ENCODE results near the gene NUDT16L1. TPM values are rescaled to one million over a fixed set of nuclear protein-coding genes. Genes with fewer than 3 reads are reported as not detected.

NUDT16L1 gene
- total and polyA plus RNA-seq, 3 donors from 2014 or later: 33.6 to 48.6 (median 34.3) TPM

DNA sequence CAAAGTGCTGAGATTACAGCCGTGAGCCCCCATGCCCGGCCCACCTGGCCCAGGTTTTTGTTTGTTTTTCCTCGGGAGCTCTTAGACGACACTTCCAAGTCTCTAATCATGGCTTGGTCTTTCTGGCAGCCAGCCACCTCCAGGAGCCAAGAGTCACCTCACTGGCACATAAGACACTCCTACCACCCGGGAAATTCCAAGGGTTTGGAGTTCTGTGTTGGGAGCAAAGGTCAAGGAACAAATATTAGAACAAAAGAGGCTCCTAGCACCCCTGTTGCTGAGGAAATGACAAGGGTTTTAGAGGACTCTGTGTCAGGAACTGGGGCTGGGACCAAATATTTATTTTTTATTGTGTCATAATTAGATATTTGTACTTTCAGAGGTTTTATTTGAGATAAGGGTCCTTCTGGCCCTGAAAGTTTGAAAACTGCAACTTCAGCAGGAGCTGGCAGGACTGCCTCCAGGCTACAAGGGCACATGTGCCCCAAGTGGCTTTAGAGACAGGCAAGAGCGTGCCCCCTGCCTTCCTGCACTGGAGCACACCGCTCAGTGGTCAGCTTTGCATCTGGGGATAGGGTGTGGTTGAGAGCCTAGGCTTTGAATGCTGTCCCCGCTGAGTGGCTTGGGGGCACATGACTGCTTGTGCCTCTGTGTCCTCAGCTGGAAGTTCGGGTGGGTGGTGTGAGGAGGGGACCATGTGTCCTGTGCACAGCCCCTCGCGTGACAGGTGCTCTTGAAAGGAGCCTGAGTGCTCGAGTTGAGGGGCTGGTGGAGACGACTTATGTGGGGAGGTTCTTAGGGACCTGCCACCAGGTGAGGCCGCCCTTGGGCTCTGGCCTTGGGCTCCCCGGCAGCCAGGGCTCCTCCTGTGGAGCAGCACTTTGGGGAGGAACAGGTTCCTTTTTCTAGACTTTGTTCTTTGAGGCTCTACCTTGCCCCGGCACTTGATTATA is 39.1 kb upstream of the NUDT16L1 start:
- no peak overlapping the region for H3K27ac ChIP-seq
- DNase-seq: peak; percentile 45
- H3K36me3 ChIP-seq (ENCODE audit: low read depth, missing control alignments): no peaks in the 10 kb centered on the region
- no peaks in the 10 kb centered on the region for H3K9me3 ChIP-seq
- intact Hi-C loops (cut with DNase I; ENCODE audit: low total_unique reads): no loop called here
- peaks cover 15% of the 10 kb centered on the region for H3K4me1 ChIP-seq
- 65 to 72% methylated on average over 16 of the region's 16 CpGs for WGBS, 2 donors
- TF ChIP-seq CTCF (IDR thresholded peaks at IDR 0.05) (no peak), POLR2A (IDR thresholded peaks at IDR 0.05) (no peak)
- no peaks in the 10 kb centered on the region for H3K27me3 ChIP-seq
- H3K4me3 ChIP-seq: no peak overlapping the region

DNA sequence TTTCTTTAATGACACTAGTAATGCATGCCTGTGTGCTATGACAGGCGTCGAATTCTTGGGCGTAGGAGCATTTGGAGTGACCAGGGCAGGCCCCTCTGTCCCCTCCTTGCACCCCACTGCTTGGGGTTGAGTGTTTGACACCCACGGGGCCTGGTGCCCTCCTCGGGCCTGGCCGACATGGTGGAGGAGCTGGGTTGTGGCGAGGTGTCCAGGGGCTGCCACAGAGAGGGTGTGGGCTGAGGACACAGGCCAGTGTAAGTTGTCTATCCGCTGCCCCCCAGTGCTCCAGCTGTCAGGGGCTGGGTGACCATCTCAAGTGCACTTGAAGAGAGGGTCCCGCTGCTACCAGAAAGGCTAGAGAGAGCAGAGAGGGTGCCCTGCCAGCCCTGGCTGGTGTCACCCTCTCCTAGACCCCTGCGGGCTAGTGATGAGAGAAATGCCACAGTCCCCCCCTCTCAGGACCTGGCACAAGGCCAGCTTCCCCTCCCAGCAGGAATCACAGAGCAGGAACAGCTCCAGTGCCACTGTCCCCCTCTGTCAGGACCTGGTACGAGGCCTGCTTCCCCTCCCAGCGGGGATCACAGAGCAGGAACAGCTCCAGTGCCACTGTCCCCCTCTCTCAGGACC is 38.3 kb upstream of the NUDT16L1 start:
- WGBS, 2 donors: 89 to 96% methylated on average over 7 to 12 of the region's 12 CpGs

GRCh38 chr16:4655801-4656200 is 37.6 kb upstream of the NUDT16L1 start:
- no peak overlapping the region for H3K27ac ChIP-seq
- H3K9me3 ChIP-seq: no peaks in the 10 kb centered on the region
- no peak for DNase-seq
- H3K27me3 ChIP-seq: no peaks in the 10 kb centered on the region
- 86 to 93% methylated on average over 1 to 6 of the region's 6 CpGs for WGBS, 2 donors
- peaks cover 21% of the 10 kb centered on the region for H3K4me1 ChIP-seq
- no peaks in the 10 kb centered on the region for H3K36me3 ChIP-seq (ENCODE audit: low read depth, missing control alignments)
- TF ChIP-seq POLR2A (IDR thresholded peaks at IDR 0.05) (no peak), CTCF (IDR thresholded peaks at IDR 0.05) (no peak)
- intact Hi-C loops (cut with DNase I; ENCODE audit: low total_unique reads): no loop called here
- H3K4me3 ChIP-seq: no peak overlapping the region

More for the DNA sequence above, 38.3 kb upstream of the NUDT16L1 start:
- Histone ChIP-seq H3K36me3 (ENCODE audit: low read depth, missing control alignments) (no peaks in the 10 kb centered on the region), H3K27ac (no peak overlapping the region), H3K4me3 (no peak overlapping the region), H3K27me3 (no peaks in the 10 kb centered on the region), H3K9me3 (no peaks in the 10 kb centered on the region), H3K4me1 (peaks cover 20% of the 10 kb centered on the region)
- no peak for DNase-seq
- intact Hi-C loops (cut with DNase I; ENCODE audit: low total_unique reads): no loop called here
- TF ChIP-seq POLR2A (IDR thresholded peaks at IDR 0.05): no peak
- no peak for TF ChIP-seq CTCF (IDR thresholded peaks at IDR 0.05)

DNA sequence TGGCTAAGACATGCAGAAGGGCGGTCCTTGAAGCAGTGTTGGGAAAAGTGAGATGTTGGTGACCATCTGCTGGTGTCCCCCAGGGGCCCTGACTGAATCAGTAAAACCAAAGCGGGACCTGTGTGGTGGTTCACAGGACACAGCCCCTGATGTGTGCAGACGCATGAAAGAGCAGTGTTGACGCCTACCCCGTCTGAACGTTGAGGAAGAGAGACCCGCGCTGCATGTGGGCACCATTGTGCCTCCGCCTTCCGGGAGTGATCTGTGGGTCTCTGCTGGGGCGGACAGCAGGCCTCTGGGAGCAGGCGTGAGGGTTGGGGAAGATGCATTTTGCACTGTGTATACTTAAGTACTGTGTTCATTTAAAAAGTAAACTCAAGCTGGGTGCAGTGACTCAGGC is 37.1 kb upstream of the NUDT16L1 start:
- intact Hi-C loops (cut with DNase I; ENCODE audit: low total_unique reads): no loop called here
- H3K4me3 ChIP-seq: no peak overlapping the region
- H3K4me1 ChIP-seq: peaks cover 21% of the 10 kb centered on the region
- no peaks in the 10 kb centered on the region for H3K36me3 ChIP-seq (ENCODE audit: low read depth, missing control alignments)
- H3K9me3 ChIP-seq: no peaks in the 10 kb centered on the region
- WGBS, 2 donors: 94% methylated on average over 12 of the region's 12 CpGs
- no peaks in the 10 kb centered on the region for H3K27me3 ChIP-seq
- TF ChIP-seq POLR2A (IDR thresholded peaks at IDR 0.05) (no peak), CTCF (IDR thresholded peaks at IDR 0.05) (no peak)
- no peak overlapping the region for H3K27ac ChIP-seq
- no peak for DNase-seq

Data from testis (tissue), 3 donors.